COLO829 (cell line): ENCODE data around the gene LENEP.

ENCODE experiments used
- DNase-seq: peaks from one replicate; pipeline ENCODE4 v3.0.0; 2012; ENCODE audit warnings: low spot score

LENEP gene

DNA sequence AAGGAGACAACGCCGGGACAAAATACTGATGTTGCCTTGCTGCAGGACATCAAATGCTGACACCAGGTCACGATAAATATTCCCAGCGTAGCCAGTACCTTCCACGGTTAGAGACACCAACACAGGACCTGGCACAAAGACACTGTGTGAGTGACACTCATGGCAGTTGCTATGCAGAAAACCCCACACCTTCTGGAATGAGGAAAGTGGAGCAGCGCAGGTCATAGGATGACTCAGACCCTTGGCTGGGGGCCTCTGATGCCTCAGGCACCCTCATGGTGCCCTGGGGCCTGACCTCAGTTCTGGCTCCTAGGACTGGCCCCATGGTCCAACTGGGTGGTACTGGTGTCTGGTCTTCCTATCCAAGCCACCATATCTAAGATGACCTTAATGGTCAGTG lies 33.2 kb downstream of the LENEP start:
- no peak for DNase-seq

DNA sequence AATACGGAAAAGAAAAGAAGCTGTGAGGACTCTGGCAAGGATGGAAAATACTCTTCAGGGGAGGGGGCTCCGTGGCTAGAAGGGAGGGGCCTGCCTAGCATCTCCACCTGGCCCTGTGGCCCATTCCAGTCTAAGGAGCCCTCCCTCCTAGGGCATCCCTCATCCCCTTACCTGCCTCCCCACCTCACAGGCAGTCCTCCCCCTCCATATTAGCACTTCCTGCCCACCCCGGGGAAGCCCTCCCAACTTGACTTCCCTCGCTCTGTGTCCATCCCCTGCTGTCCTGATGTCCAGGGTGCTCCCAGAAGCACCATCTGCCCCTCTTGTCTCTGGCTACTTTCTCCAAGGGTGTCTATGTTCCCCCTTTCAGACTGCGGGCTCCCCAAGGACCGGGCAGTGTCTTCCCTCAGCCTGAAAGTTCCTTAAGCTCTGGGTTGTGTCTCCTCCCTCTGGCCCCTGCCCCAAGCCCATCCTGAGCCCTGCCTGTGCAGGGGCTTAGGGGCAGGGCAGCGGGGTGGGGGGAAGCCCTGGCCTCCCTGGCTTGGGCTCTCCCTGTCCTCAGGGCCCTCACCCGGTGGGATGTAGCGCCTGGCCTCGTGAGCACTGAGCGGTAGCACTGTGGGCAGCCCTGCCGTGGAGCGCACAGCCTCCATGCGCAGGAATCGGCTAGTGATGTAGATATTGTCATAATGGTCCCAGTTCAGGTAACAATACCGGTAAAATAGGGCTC lies 36.3 kb downstream of the LENEP start:
- DNase-seq: no peak

DNA sequence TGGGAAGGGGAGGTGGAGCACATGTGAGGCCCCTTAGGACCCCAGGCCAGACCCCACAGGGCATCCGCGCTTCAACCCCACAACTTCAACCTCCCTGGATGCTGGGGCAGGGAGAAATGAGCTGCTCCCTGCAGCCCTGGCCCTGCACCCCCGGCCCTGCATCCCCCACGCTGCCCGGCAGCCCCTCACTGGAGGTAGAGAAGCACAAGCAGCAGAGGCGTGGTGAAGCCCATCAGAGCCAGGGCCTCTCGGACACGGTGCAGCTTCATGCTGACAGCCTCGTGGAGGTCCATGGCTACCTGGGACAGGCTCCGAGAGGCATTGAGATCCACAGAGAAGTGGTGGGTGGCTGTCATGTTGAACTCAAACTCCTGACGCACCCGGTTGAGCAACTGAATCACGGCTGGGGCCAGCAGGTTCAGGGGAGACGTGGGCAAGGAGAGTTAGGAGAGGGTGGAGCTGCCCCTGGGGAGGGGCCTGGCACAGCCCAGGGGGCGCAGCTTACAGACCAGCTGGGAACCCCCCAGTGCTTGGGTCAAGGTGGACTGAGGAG lies 36.9 kb downstream of the LENEP start:
- no peak for DNase-seq

DNA sequence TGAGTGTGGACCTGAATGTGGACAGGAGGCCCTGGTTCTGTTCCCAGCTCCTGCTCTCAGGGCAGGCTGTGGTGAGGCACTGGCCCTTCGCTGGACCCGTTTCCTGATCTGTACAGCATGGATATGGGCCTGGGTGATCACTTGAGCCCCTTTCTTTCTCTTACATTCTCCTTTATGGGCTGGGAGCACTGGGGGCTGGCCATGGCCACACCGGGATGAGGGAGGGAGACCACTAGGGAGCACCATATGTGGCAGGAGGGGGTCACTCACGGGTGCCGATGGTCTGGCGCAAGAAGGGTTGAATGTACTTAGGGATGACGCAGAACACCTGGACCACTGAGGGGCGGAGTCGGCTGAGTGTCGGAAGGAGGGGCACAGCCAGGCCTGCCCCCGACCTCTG lies 37.5 kb downstream of the LENEP start:
- no peak for DNase-seq

DNA sequence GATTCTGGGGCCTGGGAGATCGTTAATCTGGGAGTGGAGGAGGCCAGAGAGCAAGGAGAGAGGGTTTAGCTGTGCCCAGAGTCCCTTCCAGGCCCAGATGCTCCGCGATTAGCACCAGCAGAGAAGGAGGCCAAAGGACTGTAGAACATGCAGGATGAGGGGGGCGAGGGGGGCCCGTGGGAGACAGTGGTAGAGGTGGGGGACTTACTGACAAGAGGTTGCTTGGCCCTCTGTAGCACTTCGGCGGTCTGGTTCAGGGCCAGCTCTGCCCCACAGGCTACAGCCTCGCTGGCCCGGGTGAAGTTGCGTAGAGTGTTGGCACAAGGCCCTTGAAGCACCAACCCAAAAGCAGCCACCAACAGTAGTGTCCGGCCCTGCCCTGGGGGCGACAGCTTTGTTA lies 39.5 kb downstream of the LENEP start:
- no peak for DNase-seq

DNA sequence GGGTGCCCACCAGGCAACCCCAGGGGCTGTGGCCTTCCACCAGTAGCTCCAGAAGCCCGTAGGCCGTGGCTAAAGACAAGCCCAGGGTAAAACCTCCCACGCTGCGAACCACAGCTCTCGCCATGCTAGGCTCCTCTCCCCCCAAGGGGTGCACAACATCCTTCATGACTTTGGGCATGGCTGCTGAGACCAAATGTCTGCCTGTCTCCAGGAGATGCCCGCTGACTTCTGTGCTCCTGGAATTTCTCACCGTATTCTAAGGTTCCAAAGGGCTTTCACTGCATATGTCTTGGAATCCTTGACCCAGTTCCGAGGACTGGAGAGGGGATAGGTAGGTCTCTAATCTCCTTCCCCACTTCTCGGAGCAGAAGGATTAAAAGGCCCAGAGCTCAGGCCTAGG lies 40.1 kb downstream of the LENEP start, which contains the start of the genes DCST1 and DCST2:
DCST1 (plus strand) TSS at position 301 of the 400 bp plus-strand sequence. CDS start 213 bp downstream, outside the sequence.
DCST2 (minus strand) TSS at position 258 of the 400 bp plus-strand sequence; CDS start at position 178, 80 bp downstream.
- DNase-seq: no peak

DNA sequence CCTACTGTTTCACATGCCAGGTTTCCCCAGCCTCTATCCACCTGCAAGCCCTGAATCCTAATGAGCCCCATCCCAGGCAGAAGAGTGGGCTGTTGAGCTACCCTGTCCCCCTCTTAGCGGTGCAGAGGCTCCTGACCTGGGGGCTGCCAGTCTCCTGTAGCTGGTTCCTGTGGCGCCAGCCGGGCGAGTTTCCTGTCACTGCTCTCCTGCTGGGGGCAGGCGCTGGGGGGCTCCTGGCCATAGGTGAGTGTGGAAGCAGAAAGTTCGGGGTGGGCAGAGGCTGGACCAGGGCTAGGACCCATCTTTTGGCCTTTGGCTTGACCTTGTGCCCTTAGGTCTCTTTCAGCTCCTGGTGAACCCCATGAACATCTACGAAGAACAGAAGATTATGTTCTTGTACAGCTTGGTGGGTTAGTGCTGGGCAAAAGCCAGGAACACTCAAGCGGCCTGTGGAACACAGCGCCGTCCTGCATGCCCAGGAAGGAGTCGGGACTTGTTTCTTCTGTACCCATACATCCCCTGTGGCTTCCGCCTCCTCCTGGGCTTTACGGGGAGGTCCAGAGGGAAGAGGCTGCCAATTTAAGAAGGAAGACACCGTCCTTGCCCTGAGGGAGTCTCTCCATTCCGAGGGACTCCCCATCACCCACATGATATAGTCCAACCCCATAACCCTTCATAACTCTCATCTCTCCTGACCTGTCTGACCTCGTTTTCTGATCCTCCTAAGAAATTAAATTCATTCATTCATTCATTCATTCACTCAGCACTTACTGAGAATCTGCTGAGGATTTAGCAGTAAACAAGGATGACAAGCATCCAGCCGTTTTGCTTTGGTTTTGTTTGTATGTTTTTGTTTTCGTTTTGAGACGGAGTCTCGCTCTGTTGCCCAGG lies 41.2 kb downstream of the LENEP start:
- DNase-seq: no peak

DNA sequence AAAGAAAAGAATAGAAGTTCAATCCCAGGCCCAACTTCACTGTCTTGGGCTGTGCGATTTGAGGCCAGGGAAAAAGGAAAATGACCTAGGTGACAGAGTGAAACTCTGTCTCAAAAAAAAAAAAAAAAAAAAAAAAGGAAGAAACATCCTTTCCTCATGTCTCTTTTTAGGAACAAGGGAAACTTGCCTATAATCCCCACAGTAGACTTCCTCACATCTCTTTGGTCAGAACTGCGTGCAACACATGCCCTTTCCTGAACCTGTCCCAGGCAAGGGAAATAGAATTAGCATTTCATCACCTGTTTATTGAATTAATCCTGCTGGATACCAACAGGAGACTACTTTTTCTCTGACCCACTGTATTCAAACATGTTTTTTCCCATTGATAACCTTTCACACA lies 42.5 kb downstream of the LENEP start:
- no peak for DNase-seq

DNA sequence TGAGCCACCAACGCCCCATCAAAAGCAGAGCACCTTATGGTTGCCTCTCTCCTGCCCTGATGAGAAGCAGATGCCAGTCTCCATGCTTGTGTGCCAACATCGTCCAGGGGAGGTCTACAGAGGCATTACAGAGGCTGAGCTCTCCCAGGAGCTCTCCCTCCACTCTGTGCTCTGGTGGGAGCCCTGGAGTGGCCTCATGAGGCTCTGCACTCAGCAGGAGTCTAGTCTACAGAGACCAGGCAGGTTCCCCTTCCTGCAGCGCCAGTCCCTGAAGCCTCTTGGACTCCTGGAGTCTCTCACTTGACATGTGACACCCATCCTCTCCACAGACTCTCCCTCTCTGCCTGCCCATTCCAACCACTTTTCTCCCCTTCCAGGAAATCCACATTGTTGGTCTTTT lies 43.7 kb downstream of the LENEP start:
- no peak for DNase-seq

DNA sequence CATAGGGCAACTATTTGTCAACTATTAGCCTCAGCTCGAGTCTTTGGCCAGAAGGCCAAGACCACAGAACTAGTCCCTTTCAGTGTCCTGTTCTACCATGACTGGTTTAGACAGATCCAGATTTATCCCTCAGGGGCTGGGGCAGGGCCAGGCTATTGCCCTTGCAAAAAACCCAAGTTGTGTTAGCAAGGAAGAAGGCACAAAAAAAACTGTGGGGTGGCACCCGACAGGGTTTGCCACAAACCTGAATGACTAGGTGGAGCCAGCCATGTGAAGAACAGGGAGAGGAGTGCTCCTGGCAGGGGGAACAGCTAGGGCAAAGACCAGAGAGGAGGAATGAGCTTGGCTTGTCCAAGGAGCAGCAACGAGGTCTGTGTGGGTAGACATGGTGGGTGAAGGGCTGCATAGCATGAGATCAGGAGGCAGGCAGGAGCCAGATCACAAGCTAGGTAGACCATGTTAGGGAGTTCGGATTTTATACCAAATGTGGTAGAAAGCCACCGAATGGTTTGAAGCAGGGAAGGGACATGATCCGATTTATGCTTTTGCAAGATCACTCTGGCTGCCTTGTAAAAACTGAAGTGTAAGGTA lies 44.6 kb downstream of the LENEP start:
- no peak for DNase-seq

DNA sequence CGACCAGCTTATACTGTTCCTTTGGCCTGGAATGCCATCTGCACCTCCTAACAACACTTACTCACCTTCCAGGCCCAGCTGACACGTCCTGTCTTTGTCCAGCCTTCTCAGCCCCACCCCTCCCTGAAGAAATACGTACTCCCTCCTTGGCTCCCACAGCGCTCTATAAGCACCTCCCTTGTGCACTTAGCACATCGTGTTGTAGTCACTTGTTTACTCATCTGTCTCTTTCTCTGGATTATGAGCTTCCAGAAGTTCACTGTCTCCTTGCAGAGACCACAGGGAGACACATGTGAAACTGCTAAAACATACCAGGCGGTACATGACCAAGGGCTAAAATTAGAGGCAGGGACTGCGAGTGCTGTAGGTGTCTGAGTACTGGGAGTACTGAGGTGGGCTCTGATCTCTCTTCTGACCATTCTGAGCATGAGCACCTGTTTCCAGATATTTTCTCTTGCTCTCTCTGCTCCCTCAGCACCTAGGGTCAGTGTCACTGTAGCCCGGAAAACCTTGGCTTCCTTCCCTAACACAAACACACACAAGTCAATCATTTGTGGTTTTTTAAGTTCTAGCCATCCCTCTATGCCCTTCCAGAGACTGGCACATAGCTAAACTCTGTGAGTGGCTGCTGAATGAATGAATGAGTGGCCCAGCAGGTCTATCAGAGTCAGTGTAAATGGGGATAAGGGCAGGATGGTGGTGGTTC lies 45.4 kb downstream of the LENEP start:
- no peak for DNase-seq

DNA sequence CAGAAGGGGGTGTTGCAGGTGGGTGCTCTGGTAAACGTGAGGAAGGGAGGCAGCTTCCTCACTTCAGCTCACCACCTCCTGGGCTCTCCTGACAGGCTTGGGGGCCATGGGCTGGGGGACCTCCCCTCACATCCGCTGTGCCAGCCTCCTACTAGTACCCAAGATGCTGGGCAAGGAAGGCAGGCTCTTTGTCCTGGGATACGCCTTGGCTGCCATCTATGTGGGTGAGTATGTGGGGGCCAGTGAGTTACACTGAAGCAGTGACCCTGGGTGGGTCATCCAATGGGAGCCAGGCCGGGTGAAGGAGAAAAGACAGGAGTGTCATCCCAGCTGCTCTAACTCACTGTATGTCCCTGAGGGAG lies 45.9 kb downstream of the LENEP start:
- DNase-seq: no peak

DNA sequence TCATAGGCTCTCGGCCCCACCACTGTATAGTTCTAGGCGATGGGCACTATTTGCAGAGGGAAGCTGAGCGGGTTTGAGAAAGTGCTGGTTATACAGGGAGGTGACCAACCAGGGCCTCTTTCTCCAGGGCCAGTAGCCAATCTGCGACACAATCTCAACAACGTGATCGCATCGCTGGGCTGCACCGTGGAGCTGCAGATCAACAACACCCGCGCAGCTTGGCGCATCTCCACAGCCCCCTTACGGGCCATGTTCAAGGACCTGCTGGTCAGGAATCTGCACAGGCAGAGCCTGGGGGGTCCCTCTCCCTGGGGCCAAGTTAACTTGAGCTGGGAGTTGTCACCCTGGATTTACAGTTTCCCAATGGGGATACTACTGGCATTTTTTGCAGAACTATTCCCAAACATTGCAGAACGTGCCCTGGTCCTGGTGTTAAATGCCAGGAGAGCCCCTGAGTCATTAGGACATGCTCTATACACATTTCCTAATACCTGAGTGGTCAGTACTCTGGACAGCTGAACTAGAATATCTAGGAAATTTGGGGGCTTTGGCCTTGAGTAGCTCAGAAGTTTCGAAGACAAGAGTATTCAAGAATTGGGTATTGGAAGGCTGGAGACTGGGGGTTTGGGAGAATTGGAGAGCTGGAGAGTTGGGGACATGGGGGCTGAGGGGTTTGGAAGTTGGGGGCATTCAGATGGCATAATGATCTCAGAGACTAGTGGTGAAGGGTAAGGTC lies 47.1 kb downstream of the LENEP start:
- DNase-seq: no peak

DNA sequence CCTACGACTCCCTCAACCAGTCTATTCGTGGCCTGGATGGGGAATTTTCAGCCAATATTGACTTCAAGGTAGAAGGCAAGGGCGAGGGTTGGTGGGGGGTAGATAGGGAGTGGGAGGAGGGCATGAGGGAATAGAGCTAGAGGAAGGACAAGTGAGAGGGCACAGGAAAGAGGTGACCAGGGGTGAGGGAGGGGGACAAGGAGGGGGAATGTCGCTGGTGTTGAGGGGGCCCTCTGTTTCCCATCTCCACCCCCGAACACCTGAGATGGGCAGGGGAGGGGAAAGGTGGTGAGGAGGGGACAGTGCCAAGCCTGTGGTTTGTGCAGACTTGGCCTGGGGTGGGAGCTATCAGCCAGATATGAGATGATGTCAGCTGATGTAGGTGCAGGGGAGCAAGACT lies 49.4 kb downstream of the LENEP start:
- DNase-seq: no peak

DNA sequence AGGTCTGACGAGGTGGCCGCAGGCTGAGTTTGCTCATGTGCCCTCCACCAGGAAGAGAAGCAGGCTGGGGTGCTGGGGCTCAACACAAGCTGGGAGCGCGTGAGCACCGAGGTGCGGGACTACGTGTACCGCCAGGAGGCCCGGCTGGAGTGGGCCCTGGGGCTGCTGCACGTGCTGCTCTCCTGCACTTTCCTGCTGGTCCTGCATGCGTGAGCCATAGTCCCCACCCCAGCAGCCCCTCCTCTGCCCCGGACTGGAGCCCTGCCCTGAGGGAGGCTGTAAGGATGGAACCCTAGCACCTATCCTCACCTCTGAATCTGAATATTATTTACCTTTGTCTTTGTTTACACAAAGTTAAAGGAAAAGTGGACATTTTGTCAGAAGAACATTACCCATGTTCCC lies 49.9 kb downstream of the LENEP start:
- no peak for DNase-seq

DNA sequence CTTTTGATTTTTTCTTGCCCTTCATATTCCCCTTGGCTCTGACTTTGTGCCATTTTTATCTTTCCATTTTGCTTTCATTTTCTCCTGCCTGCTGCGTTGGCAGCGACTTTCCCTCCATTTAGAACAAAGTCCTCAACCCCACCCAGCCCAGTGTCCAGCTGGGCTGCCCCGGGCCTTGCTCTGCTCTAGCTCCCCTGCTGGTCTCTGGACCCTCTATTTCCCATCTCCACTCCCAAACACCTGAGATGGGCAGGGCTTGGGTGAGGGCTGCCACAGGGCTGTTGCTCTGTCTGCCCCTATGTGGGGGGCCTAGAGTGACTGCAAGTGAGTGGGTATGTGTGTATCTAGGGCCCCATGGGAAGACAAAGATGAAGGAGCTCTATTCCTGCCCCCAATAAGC lies 50.4 kb downstream of the LENEP start:
- no peak for DNase-seq
